ENCODE data around the gene TNFRSF8. TPM values are rescaled to one million over a fixed set of nuclear protein-coding genes. Genes with fewer than 3 reads are reported as not detected.
"Not testable (repeated sequence)": the region's sequence is repeated elsewhere in the genome, so short reads cannot be mapped to it uniquely, and the experiment has no call there.

TNFRSF8 gene
- total RNA-seq, 2 donors from 2014 or later, result 0.32 to 4.7 TPM

GRCh38 chr1:12038356-12039163 lies 24.5 kb upstream of the TNFRSF8 start:
- DNase-seq (ENCODE audit: low spot score), result no peak
- H3K36me3 ChIP-seq, result no peaks in the 10 kb centered on the region
- 84% methylated on average over 17 of the region's 17 CpGs for WGBS
- H3K9me3 ChIP-seq, result no peaks in the 10 kb centered on the region
- H3K4me1 ChIP-seq (replicated peaks), result no peaks in the 10 kb centered on the region
- no peak overlapping the region for H3K27ac ChIP-seq
- H3K4me3 ChIP-seq, result no peak overlapping the region
- TF ChIP-seq CTCF (IDR thresholded peaks at IDR 0.05), result no peak
- no peak for TF ChIP-seq POLR2AphosphoS5 (IDR thresholded peaks at IDR 0.05)
- no peak for TF ChIP-seq POLR2A (IDR thresholded peaks at IDR 0.05)
- no peaks in the 10 kb centered on the region for H3K27me3 ChIP-seq (replicated peaks; ENCODE audit: insufficient read depth)
- intact Hi-C loops (cut with DNase I), result no loop called here

GRCh38 chr1:12039164-12039525 lies 24.0 kb upstream of the TNFRSF8 start:
- TF ChIP-seq CTCF (IDR thresholded peaks at IDR 0.05) (no peak), POLR2A (IDR thresholded peaks at IDR 0.05) (no peak), POLR2AphosphoS5 (IDR thresholded peaks at IDR 0.05) (no peak)
- no peaks in the 10 kb centered on the region for H3K4me1 ChIP-seq (replicated peaks)
- H3K36me3 ChIP-seq, result no peaks in the 10 kb centered on the region
- 54% methylated on average over 2 of the region's 2 CpGs for WGBS
- no peaks in the 10 kb centered on the region for H3K9me3 ChIP-seq
- no peak overlapping the region for H3K4me3 ChIP-seq
- no peaks in the 10 kb centered on the region for H3K27me3 ChIP-seq (replicated peaks; ENCODE audit: insufficient read depth)
- no peak overlapping the region for H3K27ac ChIP-seq
- DNase-seq (ENCODE audit: low spot score), result no peak
- intact Hi-C loops (cut with DNase I), result no loop called here

GRCh38 chr1:12039824-12040456 lies 23.2 kb upstream of the TNFRSF8 start:
- H3K27me3 ChIP-seq (replicated peaks; ENCODE audit: insufficient read depth); intact Hi-C loops (cut with DNase I); H3K27ac ChIP-seq; H3K36me3 ChIP-seq; DNase-seq (ENCODE audit: low spot score); H3K9me3 ChIP-seq; H3K4me3 ChIP-seq; H3K4me1 ChIP-seq (replicated peaks): not testable (repeated sequence)
- 68% methylated on average over 13 of the region's 13 CpGs for WGBS

- 44% methylated on average over 6 of the region's 6 CpGs for WGBS
- H3K9me3 ChIP-seq, result no peaks in the 10 kb centered on the region
- intact Hi-C loops (cut with DNase I), result no loop called here
- no peak overlapping the region for H3K4me3 ChIP-seq
- no peak overlapping the region for H3K27ac ChIP-seq
- no peaks in the 10 kb centered on the region for H3K27me3 ChIP-seq (replicated peaks; ENCODE audit: insufficient read depth)
- H3K36me3 ChIP-seq, result no peaks in the 10 kb centered on the region
- H3K4me1 ChIP-seq (replicated peaks), result no peaks in the 10 kb centered on the region
- DNase-seq (ENCODE audit: low spot score), result peak; percentile 34
- TF ChIP-seq POLR2A (IDR thresholded peaks at IDR 0.05) (no peak), POLR2AphosphoS5 (IDR thresholded peaks at IDR 0.05) (peak; percentile 23), CTCF (IDR thresholded peaks at IDR 0.05) (no peak)
These were observed 22.5 kb upstream of the TNFRSF8 start for GRCh38 chr1:12040457-12041051.

- DNase-seq (ENCODE audit: low spot score); H3K4me3 ChIP-seq; H3K27ac ChIP-seq; intact Hi-C loops (cut with DNase I); H3K36me3 ChIP-seq; H3K9me3 ChIP-seq; H3K27me3 ChIP-seq (replicated peaks; ENCODE audit: insufficient read depth); H3K4me1 ChIP-seq (replicated peaks): not testable (repeated sequence)
- WGBS, result 79% methylated on average over 15 of the region's 15 CpGs
These were observed 18.8 kb upstream of the TNFRSF8 start for GRCh38 chr1:12044187-12044877.
